GM12801 (cell line): ENCODE measurements around the gene ACSBG1.

Experiments
- TF ChIP-seq, protein P1 (sequence below): IDR thresholded peaks from one replicate; pipeline ENCODE4 v1.5.1; 2011; ENCODE audit warnings: control low read depth; ENCODE audit not compliant: insufficient read length; ENCODE audit errors: extremely low read depth

The ACSBG1 gene

GRCh38 chr15:78251136-78251535 lies 16.8 kb upstream of the ACSBG1 start:
- TF ChIP-seq, protein P1, sequence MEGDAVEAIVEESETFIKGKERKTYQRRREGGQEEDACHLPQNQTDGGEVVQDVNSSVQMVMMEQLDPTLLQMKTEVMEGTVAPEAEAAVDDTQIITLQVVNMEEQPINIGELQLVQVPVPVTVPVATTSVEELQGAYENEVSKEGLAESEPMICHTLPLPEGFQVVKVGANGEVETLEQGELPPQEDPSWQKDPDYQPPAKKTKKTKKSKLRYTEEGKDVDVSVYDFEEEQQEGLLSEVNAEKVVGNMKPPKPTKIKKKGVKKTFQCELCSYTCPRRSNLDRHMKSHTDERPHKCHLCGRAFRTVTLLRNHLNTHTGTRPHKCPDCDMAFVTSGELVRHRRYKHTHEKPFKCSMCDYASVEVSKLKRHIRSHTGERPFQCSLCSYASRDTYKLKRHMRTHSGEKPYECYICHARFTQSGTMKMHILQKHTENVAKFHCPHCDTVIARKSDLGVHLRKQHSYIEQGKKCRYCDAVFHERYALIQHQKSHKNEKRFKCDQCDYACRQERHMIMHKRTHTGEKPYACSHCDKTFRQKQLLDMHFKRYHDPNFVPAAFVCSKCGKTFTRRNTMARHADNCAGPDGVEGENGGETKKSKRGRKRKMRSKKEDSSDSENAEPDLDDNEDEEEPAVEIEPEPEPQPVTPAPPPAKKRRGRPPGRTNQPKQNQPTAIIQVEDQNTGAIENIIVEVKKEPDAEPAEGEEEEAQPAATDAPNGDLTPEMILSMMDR: no peak

DNA sequence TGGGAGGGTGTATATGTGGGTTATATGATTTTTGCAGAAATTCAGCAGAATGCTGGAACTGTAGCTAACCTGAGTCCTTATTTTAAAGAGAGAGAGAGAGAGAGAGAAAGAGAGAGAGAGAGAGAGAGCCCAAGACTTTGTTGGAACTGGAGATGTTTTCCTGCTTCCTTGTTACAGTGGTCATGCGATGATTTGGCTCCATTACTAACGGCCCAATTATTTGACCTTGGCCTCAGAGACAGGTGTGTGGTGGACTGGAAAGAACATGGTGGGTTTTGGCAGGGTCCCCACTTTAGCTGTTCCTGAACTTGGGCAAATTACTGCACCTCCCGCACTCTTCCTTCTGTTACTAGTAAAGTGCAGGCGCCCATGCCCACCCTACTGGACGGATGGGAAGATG lies 14.8 kb upstream of the ACSBG1 start:
- TF ChIP-seq, protein P1: no peak

- TF ChIP-seq, protein P1: no peak
Measured at GRCh38 chr15:78247911-78248310, 13.5 kb upstream of the ACSBG1 start.

GRCh38 chr15:78244893-78245292 lies 10.5 kb upstream of the ACSBG1 start:
- TF ChIP-seq, protein P1: no peak

DNA sequence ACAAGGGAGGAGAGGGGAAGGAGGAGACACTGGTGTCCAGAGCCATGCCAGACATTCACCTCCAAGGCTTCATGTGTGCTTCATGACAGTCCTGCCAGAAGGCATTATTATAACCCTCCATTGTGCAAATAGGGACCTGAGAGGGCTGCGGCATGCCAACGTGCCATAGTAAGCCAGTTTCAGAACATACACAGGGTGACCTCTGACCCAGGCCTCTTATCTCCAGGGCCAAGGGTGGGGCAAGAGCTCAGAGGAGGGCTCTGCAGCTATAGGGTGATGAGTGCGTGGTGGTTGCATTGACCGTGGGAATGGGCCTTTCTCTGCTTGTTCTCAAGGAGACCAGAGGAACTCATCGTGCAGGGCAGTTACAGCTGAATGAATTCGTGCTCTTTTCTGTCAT lies 9.7 kb upstream of the ACSBG1 start:
- TF ChIP-seq, protein P1: no peak

- TF ChIP-seq, protein P1: no peak
Measured at GRCh38 chr15:78243491-78243941, 9.2 kb upstream of the ACSBG1 start.

DNA sequence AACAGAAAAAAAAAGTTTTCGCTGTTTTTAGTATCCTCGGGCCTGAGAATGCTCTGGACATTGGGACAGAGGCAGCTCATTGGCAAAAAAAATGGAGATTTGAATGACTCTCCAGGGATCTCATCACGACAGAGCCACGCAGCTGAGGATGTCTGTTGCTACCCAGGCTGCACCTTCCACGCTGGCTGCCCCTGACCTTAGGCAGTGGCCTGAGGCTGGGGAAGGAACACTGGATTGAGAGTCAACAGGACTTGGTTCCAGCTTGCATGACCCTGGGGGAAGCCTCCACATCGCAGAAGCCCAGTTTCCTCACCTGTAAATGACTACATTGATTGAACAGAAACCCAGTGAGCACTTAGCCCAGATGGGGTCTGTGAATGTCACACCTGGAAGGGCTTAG lies 8.7 kb upstream of the ACSBG1 start:
- TF ChIP-seq, protein P1: no peak

GRCh38 chr15:78242128-78242527 lies 7.8 kb upstream of the ACSBG1 start:
- TF ChIP-seq, protein P1: no peak
